GM23338 (cell line): ENCODE results near the gene NEURL1.
"Not testable (repeated sequence)": the region's sequence is repeated elsewhere in the genome, so short reads cannot be mapped to it uniquely, and the experiment has no call there.

Experiments used
- CTCF ChIP-seq, 2 experiments: fragments of 200-600 bp in 1 of 2; sonication (generic) in 1 of 2; conservative IDR thresholded peaks; 2 replicates each; pipeline versions ENCODE4 v1.5.1 to v1.6.1; 2016 to 2017; ENCODE audit warnings: antibody characterized with exemption in 2 of 2, low read depth in 2 of 2, mild to moderate bottlenecking in 2 of 2, moderate library complexity in 1 of 2
- ETS1 ChIP-seq: IDR thresholded peaks from 2 replicates; pipeline ENCODE4 v1.6.1; 2016; ENCODE audit warnings: antibody characterized with exemption
- EZH2 ChIP-seq: fragments of 200-600 bp; sonication (generic); IDR thresholded peaks from one replicate; pipeline ENCODE4 v1.8.0; 2017; ENCODE audit warnings: antibody characterized with exemption, mild to moderate bottlenecking, low read depth; ENCODE audit not compliant: unreplicated experiment
- NANOG ChIP-seq: IDR thresholded peaks from 2 replicates; pipeline ENCODE4 v1.6.1; 2016; ENCODE audit warnings: antibody characterized with exemption, borderline replicate concordance
- REST ChIP-seq: IDR thresholded peaks from one replicate; pipeline ENCODE4 v1.6.1; 2018; ENCODE audit warnings: antibody characterized with exemption; ENCODE audit not compliant: unreplicated experiment

- not testable (repeated sequence) for TF ChIP-seq CTCF (conservative IDR thresholded peaks at IDR 0.05; ENCODE audit: low read depth in 2 of 2); EZH2; REST; ETS1; NANOG
Measured at GRCh38 chr10:103522006-103522405, 28.5 kb downstream of the NEURL1 start.
